GM12874 (cell line): ENCODE data around the gene TSPAN18.

ENCODE experiments used
- TF ChIP-seq, protein P1 (sequence below): IDR thresholded peaks from 2 replicates; pipeline ENCODE4 v1.5.1; 2011; ENCODE audit warnings: low read depth, mild to moderate bottlenecking, control low read depth, low read length, moderate library complexity; ENCODE audit not compliant: insufficient read depth

The TSPAN18 gene

DNA sequence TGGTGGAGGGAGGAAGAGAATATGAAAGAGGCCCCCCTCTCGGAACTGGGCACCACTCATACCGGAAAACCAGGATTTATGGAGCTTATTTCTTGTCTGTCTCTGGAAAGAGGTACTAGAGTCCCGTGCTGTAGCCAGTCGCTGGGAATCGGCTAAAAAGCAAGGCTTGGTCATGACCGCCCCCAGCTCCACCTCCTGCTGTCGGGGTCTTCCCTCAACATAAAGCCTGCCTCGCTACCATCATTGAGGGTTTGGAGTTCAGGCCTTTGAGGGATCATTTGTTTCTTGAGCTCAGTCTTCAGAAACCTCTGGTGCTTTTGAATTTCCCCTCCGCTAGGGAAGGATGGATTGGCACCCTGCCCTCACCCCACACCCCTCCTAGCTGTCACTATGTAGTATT is 97.1 kb downstream of the TSPAN18 start:
- TF ChIP-seq, protein P1, sequence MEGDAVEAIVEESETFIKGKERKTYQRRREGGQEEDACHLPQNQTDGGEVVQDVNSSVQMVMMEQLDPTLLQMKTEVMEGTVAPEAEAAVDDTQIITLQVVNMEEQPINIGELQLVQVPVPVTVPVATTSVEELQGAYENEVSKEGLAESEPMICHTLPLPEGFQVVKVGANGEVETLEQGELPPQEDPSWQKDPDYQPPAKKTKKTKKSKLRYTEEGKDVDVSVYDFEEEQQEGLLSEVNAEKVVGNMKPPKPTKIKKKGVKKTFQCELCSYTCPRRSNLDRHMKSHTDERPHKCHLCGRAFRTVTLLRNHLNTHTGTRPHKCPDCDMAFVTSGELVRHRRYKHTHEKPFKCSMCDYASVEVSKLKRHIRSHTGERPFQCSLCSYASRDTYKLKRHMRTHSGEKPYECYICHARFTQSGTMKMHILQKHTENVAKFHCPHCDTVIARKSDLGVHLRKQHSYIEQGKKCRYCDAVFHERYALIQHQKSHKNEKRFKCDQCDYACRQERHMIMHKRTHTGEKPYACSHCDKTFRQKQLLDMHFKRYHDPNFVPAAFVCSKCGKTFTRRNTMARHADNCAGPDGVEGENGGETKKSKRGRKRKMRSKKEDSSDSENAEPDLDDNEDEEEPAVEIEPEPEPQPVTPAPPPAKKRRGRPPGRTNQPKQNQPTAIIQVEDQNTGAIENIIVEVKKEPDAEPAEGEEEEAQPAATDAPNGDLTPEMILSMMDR = no peak

DNA sequence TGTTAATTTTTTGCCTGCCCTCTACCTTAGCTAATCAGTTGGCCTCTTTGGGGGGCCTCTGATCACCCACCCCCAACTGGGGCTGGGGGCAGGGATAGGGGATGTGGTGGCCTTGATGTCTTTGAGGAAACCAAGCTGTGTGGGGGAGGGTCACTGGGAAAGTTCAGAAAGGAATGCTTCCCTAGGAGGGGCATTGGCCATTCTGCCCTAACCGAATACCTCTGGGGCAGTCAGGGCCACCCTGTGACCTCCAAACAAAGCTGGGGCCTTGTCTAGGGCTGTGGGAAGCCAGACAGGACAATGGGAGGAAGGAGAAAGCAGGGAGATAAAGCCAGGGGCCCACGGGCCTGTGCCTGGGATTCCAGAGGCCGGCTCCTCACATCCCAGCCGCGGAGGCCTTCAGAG is 97.5 kb downstream of the TSPAN18 start:
- TF ChIP-seq, protein P1 = no peak

DNA sequence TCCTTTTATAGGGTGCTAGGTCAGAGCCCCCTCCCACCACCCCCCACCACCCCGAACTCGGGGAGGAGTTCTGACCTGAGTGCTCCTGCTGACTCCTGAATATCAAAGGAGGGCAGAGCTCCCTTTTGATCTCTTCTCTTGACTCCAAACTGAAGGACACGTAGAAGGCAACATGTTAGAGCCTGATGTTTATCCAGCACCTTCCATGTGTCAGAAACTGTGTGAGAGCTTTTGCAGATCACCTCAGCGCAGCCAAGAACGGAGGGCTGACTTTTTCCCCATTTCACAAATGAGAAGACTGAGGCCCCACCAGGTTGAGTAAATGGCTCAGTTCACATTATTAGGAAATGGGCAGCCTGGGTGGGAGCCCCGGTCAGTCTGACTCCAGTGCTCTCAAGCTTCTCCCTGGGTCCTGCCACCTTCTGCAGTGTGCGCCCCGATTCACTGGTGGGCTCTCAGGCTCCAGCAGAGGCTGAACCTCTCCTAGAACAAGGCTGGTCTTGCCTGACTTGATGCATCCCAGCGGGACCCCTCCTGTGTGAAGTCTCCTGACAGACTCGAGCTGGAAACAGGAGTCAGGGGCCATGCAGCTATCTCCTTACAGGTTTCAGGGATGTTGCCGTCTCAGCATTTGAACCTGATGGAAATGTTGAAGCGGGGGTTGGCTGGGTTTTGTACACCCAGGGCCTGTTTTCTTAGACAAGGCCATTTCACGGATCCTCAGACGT is 98.5 kb downstream of the TSPAN18 start:
- TF ChIP-seq, protein P1 = no peak

DNA sequence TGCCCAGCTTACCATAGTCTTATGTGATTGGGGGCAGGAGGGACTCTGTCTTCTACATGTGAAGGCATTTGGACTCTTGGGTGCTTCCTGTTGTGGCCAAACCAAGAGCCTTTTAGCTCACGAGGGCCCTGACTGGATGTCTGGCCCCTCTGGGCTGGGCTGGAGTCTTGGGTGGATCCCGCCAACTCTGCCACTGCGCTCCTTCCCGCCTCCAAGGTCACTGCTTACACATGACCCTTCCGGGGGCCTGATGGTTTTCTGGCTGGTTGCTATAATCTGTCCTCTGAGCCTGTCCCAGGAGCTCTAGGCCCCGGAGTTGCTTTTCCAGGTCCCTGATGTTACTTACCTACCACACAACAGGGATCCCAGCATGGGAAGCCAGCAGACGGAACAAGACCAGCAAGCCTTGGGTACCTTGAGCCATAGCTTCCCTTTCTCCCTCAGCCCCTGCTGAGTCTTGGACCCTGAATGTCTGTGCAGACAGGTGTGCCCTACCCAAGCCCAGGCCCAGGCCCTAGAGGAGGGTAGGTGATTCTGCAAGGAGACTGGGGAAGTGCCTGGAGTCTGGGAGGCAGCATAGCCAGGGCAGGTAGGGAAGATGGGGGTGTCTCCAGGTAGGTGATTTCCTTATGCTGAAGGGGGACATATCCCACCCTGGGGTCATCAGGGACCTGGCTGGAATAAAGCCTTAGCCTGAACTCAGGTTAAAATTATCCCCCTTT is 100.3 kb downstream of the TSPAN18 start:
- TF ChIP-seq, protein P1 = no peak

DNA sequence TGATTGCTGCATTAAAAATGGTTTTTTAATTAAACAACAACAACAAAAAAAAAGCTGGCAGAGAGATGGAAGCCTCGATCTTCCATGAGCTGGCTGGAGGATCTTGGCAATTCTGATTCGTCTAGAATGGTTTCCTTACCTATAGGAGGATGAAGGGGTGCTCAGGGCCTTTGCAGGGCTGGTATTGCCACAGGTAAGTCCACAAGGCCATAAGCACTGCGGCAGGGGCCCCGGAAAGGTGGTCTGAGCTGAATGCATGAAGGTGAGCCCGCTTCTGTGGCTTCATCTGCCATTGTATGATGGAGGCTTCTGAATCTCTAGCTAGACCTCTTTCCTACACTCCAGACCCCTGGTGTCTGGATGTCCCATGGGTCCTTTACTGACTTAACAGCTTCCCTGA is 101.5 kb downstream of the TSPAN18 start:
- TF ChIP-seq, protein P1 = no peak

DNA sequence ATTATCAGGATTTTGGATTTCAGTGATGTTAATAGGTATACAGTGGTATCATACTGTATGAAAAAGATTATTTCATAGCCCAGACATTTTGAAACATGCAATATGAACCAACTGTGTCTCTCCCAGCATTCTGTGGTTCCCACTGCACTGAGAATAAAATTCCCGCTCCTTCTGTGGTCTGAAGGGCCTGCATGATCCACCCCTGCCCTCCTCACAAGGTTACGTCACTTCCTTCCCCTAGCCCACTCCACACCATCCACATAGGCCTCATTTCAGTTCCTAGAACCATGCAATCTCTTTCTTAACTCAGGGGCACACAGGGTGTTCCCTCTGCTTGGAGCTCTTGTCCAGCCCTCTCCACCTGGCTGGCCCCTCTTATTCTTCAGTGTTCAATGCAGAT is 103.1 kb downstream of the TSPAN18 start:
- TF ChIP-seq, protein P1 = no peak

DNA sequence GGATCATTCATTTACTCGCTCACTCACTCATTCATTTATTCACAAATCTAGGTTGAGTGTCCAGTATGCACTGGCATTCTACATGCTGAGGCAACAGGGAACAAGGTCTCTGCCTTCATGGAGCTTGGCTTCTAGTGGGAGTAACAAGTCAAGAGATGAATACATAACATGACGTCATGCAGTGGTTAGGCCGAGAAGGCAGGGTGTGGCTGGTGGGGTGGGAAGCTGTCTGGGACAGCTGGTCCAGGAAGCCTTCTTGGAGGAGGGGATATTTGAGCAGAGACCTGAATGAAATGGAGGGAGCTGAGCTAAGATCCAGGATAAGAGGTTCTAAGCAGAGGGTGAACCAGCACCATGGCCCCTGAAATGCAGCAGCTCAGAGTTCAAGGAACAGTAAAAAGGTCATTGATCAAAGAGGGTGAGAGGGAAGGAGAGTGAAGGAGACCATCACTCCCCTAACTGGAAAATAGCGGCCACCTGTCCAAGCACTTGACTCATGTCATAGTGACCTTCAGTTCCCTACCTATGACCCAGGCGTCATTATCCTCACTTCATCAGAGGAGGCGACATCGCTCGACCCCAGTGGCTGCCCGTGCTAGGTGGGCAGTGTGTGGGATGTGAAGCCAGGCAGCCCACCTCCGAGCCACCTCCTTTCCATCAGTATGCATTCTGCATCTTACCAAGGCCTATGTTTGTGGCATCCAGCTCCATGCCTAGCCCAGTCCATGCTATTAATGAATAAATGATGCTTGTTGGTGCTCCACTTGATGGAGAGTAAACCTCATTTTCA is 105.0 kb downstream of the TSPAN18 start:
- TF ChIP-seq, protein P1 = no peak
